ENCODE measurements around the gene NECAB3. TPM values are rescaled to one million over a fixed set of nuclear protein-coding genes. Genes with fewer than 3 reads are reported as not detected.

The NECAB3 gene
- total RNA-seq, 4 donors from 2014 or later = 34.1 to 43.4 (median 39.9) TPM

- no peak for TF ChIP-seq EP300 (IDR thresholded peaks at IDR 0.05)
- no peak for TF ChIP-seq POLR2AphosphoS5 (IDR thresholded peaks at IDR 0.05)
- no peak for TF ChIP-seq POLR2A (IDR thresholded peaks at IDR 0.05; ENCODE audit: low read depth)
- peak overlapping the region in 1 of 4 donors; percentile 56 for H3K27ac ChIP-seq (replicated peaks in 1 of 4)
- peak overlapping the region in 1 of 4 donors; percentile 55 for H3K4me3 ChIP-seq
- no peaks in the 10 kb centered on the region for H3K9me3 ChIP-seq
- DNase-seq (ENCODE audit: extremely low spot score) = no peak
- intact Hi-C loops (cut with DNase I) = loop anchor here (5.0 kb wide), 1 partner anchor 48 kb away; the partner anchor contains the start of gene ZNF341
- WGBS = 59% methylated on average over 6 of the region's 10 CpGs
- no peaks in the 10 kb centered on the region for H3K27me3 ChIP-seq
- no peaks in the 10 kb centered on the region for H3K36me3 ChIP-seq
- H3K4me1 ChIP-seq = peaks cover 14 to 27% (median 23%) of the 10 kb centered on the region in 4 donors
Observed at GRCh38 chr20:33684533-33685327, 10.5 kb upstream of the NECAB3 start.

GRCh38 chr20:33681728-33682353 lies 7.6 kb upstream of the NECAB3 start:
- Histone ChIP-seq H3K4me3 (no peak overlapping the region), H3K27me3 (no peaks in the 10 kb centered on the region), H3K9me3 (no peaks in the 10 kb centered on the region), H3K36me3 (no peaks in the 10 kb centered on the region), H3K4me1 (peaks cover 13 to 32% (median 30%) of the 10 kb centered on the region in 4 donors), H3K27ac (replicated peaks in 1 of 4) (no peak overlapping the region)
- DNase-seq (ENCODE audit: extremely low spot score) = no peak
- intact Hi-C loops (cut with DNase I) = no loop called here
- TF ChIP-seq EP300 (IDR thresholded peaks at IDR 0.05) (no peak), POLR2A (IDR thresholded peaks at IDR 0.05; ENCODE audit: low read depth) (no peak), POLR2AphosphoS5 (IDR thresholded peaks at IDR 0.05) (no peak), CTCF (IDR thresholded peaks at IDR 0.05) (no peak)
- 88% methylated on average over 9 of the region's 9 CpGs for WGBS

GRCh38 chr20:33681288-33681687 lies 7.1 kb upstream of the NECAB3 start:
- Histone ChIP-seq H3K27me3 (no peaks in the 10 kb centered on the region), H3K27ac (replicated peaks in 1 of 4) (no peak overlapping the region), H3K4me3 (no peak overlapping the region), H3K4me1 (peaks cover 10 to 35% (median 32%) of the 10 kb centered on the region in 4 donors), H3K36me3 (no peaks in the 10 kb centered on the region), H3K9me3 (no peaks in the 10 kb centered on the region)
- no peak for TF ChIP-seq POLR2A (IDR thresholded peaks at IDR 0.05; ENCODE audit: low read depth)
- TF ChIP-seq POLR2AphosphoS5 (IDR thresholded peaks at IDR 0.05) = no peak
- TF ChIP-seq CTCF (IDR thresholded peaks at IDR 0.05) = no peak
- no peak for TF ChIP-seq EP300 (IDR thresholded peaks at IDR 0.05)
- intact Hi-C loops (cut with DNase I) = no loop called here
- WGBS = 93% methylated on average over 5 of the region's 5 CpGs
- no peak for DNase-seq (ENCODE audit: extremely low spot score)

- Histone ChIP-seq H3K27ac (replicated peaks in 1 of 4) (no peak overlapping the region), H3K4me1 (peaks cover 15 to 38% (median 36%) of the 10 kb centered on the region in 4 donors), H3K36me3 (no peaks in the 10 kb centered on the region), H3K27me3 (no peaks in the 10 kb centered on the region), H3K4me3 (no peak overlapping the region), H3K9me3 (no peaks in the 10 kb centered on the region)
- no peak for DNase-seq (ENCODE audit: extremely low spot score)
- WGBS = 95% methylated on average over 2 of the region's 2 CpGs
- TF ChIP-seq POLR2AphosphoS5 (IDR thresholded peaks at IDR 0.05) = no peak
- no peak for TF ChIP-seq POLR2A (IDR thresholded peaks at IDR 0.05; ENCODE audit: low read depth)
- no peak for TF ChIP-seq CTCF (IDR thresholded peaks at IDR 0.05)
- no peak for TF ChIP-seq EP300 (IDR thresholded peaks at IDR 0.05)
- intact Hi-C loops (cut with DNase I) = no loop called here
Observed at GRCh38 chr20:33680686-33681085, 6.5 kb upstream of the NECAB3 start.

GRCh38 chr20:33679758-33680485 lies 5.7 kb upstream of the NECAB3 start:
- H3K36me3 ChIP-seq = no peaks in the 10 kb centered on the region
- TF ChIP-seq EP300 (IDR thresholded peaks at IDR 0.05) (no peak), POLR2AphosphoS5 (IDR thresholded peaks at IDR 0.05) (no peak), CTCF (IDR thresholded peaks at IDR 0.05) (no peak)
- H3K4me1 ChIP-seq = peaks cover 11 to 38% (median 36%) of the 10 kb centered on the region in 4 donors
- intact Hi-C loops (cut with DNase I) = no loop called here
- no peaks in the 10 kb centered on the region for H3K27me3 ChIP-seq
- no peaks in the 10 kb centered on the region for H3K9me3 ChIP-seq
- no peak for DNase-seq (ENCODE audit: extremely low spot score)
- no CpG with 5 or more reads among the region's 20 CpGs for WGBS
- H3K27ac ChIP-seq (replicated peaks in 1 of 4) = no peak overlapping the region
- no peak overlapping the region for H3K4me3 ChIP-seq
